Thymus (tissue), 11 donors: Measurements from ENCODE around the gene TRIM34. TPM values are rescaled to one million over a fixed set of nuclear protein-coding genes. Genes with fewer than 3 reads are reported as not detected.
"Not testable (repeated sequence)": the region's sequence is repeated elsewhere in the genome, so short reads cannot be mapped to it uniquely, and the experiment has no call there.

Source experiments
- DNase-seq, 9 donors: peaks; one replicate each; pipeline ENCODE4 v3.0.0-alpha.2; 2013; ENCODE audit warnings: low spot score in 9 of 9, low read depth in 6 of 9, missing footprints in 1 of 9
- H3K27ac ChIP-seq, 2 donors: one replicate each; pipeline ENCODE4 v1.5.1; 2013; ENCODE audit warnings: control low read depth in 1 of 2, low read depth in 1 of 2, low read length in 1 of 2, mild to moderate bottlenecking in 1 of 2, moderate library complexity in 1 of 2
- H3K27me3 ChIP-seq, 2 donors: one replicate each; pipeline ENCODE4 v1.5.1; 2013; ENCODE audit warnings: low read length in 1 of 2; ENCODE audit not compliant: control insufficient read depth in 2 of 2, insufficient read depth in 1 of 2
- H3K36me3 ChIP-seq, 2 donors: one replicate each; pipeline ENCODE4 v1.5.1; 2013; ENCODE audit warnings: low read length in 1 of 2, mild to moderate bottlenecking in 1 of 2, moderate library complexity in 1 of 2; ENCODE audit not compliant: control insufficient read depth in 2 of 2, insufficient read depth in 2 of 2
- H3K4me1 ChIP-seq, 2 donors: one replicate each; pipeline ENCODE4 v1.5.1; 2013; ENCODE audit warnings: low read length in 2 of 2; ENCODE audit not compliant: control insufficient read depth in 2 of 2, insufficient read depth in 2 of 2
- H3K4me3 ChIP-seq, 2 donors: one replicate each; pipeline ENCODE4 v1.5.1; 2013; ENCODE audit warnings: low read length in 2 of 2, control low read depth in 1 of 2, mild to moderate bottlenecking in 1 of 2
- H3K9me3 ChIP-seq, 2 donors: one replicate each; pipeline ENCODE4 v1.5.1; 2013; ENCODE audit warnings: low read length in 1 of 2, mild to moderate bottlenecking in 1 of 2; ENCODE audit not compliant: control insufficient read depth in 2 of 2, insufficient read depth in 1 of 2
- WGBS: extraction: QIAGEN DNeasy Blood & Tissue Kit; methylation state at CpG from one replicate; pipeline ENCODE4 v1.1.7; 2013; 5-methylcytosine and 5-hydroxymethylcytosine counted together
- polyA plus RNA-seq: library from polyadenylated mRNA; stranded (reverse); fragments of 200-250 nt; gene quantifications from one replicate; pipeline ENCODE4 v1.2.3, GENCODE V29; 2013
- total RNA-seq: library from RNA; stranded (reverse); fragments of 120-200 nt; gene quantifications from one replicate; pipeline ENCODE4 v1.2.4, GENCODE V29; 2013
- donor health status: healthy.

The TRIM34 gene
- total and polyA plus RNA-seq, 2 donors = 8.0 to 15.0 TPM

DNA sequence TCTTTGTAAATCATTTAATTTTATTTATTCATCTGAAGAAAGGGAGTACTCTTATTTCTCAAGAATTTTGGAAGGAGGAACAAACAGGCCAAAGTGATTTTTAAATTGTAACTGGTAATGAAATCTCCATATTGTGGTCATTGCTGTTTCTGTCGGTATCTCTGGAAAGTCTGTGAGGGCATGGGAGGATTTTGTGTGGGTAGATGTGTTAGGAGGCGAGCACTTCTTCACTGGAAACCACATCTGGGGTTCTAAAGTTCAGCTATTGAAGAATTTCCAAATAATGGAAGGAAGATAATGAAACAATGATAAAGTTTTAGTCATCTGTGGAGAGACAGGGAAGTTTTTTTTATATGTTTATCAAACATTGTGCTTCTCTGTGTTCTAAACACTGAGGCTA lies 6.6 kb downstream of the TRIM34 start:
- WGBS = 96% methylated on average over 2 of the region's 2 CpGs
- no peak for DNase-seq
- no peak overlapping the region for H3K27ac ChIP-seq
- H3K4me3 ChIP-seq = no peak overlapping the region
- H3K36me3 ChIP-seq = peaks cover 0 to 9% of the 10 kb centered on the region in 2 donors
- H3K27me3 ChIP-seq = no peaks in the 10 kb centered on the region
- no peaks in the 10 kb centered on the region for H3K4me1 ChIP-seq
- no peaks in the 10 kb centered on the region for H3K9me3 ChIP-seq

DNA sequence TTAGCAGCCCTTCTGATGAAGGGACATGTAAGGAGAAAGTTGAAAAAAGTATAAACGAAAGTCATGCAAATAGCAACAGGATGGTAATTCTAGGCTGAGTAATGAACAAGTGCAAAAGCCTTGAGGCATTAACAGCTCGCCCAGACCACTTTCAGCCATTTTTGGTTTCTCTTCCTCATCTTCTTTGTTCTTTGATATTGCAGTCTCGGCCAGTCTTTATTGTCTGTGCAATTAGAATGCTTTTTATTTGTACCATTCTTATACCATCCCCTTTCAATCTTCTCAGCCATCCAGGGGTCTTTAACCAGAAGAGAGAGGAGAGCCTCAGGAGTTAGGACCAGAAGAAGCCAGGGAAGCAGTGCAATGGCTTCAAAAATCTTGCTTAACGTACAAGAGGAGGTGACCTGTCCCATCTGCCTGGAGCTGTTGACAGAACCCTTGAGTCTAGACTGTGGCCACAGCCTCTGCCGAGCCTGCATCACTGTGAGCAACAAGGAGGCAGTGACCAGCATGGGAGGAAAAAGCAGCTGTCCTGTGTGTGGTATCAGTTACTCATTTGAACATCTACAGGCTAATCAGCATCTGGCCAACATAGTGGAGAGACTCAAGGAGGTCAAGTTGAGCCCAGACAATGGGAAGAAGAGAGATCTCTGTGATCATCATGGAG lies 7.3 kb downstream of the TRIM34 start:
- no peak for DNase-seq
- H3K4me1 ChIP-seq = no peaks in the 10 kb centered on the region
- no peaks in the 10 kb centered on the region for H3K9me3 ChIP-seq
- no peak overlapping the region for H3K27ac ChIP-seq
- no peak overlapping the region for H3K4me3 ChIP-seq
- 95% methylated on average over 5 of the region's 5 CpGs for WGBS
- no peaks in the 10 kb centered on the region for H3K27me3 ChIP-seq
- H3K36me3 ChIP-seq = peaks cover 0 to 9% of the 10 kb centered on the region in 2 donors

DNA sequence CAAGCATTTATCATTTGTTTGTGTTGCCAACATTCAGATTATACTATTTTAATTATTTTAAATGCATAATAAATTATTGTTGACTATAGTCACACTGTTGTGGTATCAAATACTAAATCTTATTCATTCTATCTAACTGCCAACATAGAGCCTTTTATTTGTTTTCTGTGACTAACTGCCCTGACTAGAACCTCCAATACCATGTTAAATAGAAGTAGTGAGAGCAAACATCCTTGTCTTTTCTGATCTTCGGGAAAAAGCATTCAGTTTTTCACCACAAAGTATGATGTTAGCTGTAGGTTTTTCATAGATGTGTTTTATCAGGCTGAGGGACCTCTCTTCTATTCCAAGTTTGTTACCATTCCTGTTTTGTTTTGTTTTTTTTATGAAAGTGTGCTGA lies 15.2 kb downstream of the TRIM34 start:
- H3K9me3 ChIP-seq = no peaks in the 10 kb centered on the region
- H3K27ac ChIP-seq = no peak overlapping the region
- H3K4me3 ChIP-seq = no peak overlapping the region
- no peaks in the 10 kb centered on the region for H3K27me3 ChIP-seq
- no peaks in the 10 kb centered on the region for H3K4me1 ChIP-seq
- peaks cover 4 to 8% of the 10 kb centered on the region in 2 donors for H3K36me3 ChIP-seq
- DNase-seq = no peak
- 99% methylated on average over 1 of the region's 1 CpG for WGBS

DNA sequence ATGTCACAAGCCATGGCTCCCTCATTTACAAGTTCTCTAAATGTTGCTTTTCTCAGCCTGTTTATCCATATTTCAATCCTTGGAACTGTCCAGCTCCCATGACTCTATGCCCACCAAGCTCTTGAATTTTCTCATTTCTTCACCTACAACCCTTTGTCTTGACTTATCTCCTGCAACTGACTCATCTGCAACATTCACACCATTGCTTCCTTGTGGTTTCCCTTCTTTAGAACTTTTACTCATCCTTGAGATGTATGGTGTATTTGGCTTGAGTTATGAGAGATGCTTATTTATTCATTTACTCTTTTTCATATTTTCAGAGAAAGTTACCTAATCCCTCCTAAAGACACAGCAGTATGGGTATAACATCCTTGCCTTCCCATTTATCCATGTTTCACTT lies 18.8 kb downstream of the TRIM34 start:
- no peaks in the 10 kb centered on the region for H3K9me3 ChIP-seq
- peaks cover 4 to 8% of the 10 kb centered on the region in 2 donors for H3K36me3 ChIP-seq
- H3K4me3 ChIP-seq = no peak overlapping the region
- no peaks in the 10 kb centered on the region for H3K4me1 ChIP-seq
- no peak for DNase-seq
- H3K27ac ChIP-seq = no peak overlapping the region
- H3K27me3 ChIP-seq = no peaks in the 10 kb centered on the region

DNA sequence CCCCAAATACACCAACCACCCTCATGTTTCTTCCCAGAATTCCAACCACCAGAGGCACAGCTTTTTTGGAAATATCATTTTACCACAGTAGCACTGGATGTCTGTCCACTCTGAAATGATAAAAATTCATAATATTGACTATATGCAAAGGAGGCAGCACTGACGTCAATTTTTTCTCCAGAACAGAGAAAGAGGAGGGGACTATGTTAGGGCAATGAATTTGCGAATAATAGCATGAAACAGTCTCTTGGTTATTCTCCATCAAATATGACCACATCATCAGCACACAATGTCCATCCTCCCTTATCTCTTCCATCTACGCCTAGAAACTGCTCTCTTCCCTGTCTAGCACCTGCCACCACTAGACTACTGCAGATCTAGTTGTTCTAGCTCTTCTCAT lies 21.3 kb downstream of the TRIM34 start:
- Histone ChIP-seq H3K9me3 (no peaks in the 10 kb centered on the region), H3K27ac (no peak overlapping the region), H3K36me3 (peaks cover 4 to 8% of the 10 kb centered on the region in 2 donors), H3K27me3 (no peaks in the 10 kb centered on the region), H3K4me3 (no peak overlapping the region), H3K4me1 (no peaks in the 10 kb centered on the region)
- WGBS = over 99% methylated on average over 3 of the region's 3 CpGs
- no peak for DNase-seq

DNA sequence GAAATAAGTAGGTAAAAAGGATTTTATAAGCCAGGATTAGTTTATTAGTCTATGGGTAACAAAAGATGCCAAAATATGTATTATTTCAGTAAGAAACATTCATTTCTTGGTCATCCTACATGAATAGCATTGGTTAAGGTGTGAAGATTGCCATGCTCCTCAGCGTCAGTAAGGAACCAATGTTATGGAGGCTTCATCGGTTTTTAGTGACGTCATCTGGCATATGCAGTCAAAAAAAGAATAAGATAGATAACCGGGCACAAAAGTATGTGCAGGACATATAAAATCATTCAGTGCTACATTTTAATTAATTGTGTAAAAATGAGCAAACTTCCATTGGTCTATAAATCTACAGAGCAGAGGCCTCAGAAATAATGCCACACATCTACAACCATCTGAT lies 30.7 kb downstream of the TRIM34 start:
- Histone ChIP-seq H3K9me3 (peaks cover 0 to 1% of the 10 kb centered on the region in 2 donors), H3K4me3 (no peak overlapping the region), H3K27me3 (no peaks in the 10 kb centered on the region), H3K4me1 (no peaks in the 10 kb centered on the region), H3K27ac (no peak overlapping the region), H3K36me3 (no peaks in the 10 kb centered on the region)
- no peak for DNase-seq
- WGBS = over 99% methylated on average over 4 of the region's 4 CpGs

DNA sequence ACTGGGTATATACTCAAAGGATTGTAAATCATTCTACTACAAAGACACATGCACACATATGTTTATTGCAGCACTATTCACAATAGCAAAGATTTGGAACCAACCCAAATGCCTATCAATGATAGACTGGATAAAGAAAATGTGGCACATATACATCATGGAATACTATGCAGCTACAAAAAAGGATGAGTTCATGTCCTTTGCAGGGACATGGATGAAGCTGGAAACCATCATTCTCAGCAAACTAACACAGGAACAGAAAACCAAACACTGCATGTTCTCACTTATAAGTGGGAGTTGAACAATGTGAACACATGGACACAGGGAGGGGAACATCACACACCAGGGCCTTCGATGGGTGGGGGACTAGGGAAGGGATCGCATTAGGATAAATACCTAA lies 32.2 kb downstream of the TRIM34 start:
- not testable (repeated sequence) for H3K9me3 ChIP-seq, H3K4me3 ChIP-seq, H3K4me1 ChIP-seq, H3K36me3 ChIP-seq, H3K27ac ChIP-seq, DNase-seq, H3K27me3 ChIP-seq
- WGBS = 99% methylated on average over 2 of the region's 2 CpGs

DNA sequence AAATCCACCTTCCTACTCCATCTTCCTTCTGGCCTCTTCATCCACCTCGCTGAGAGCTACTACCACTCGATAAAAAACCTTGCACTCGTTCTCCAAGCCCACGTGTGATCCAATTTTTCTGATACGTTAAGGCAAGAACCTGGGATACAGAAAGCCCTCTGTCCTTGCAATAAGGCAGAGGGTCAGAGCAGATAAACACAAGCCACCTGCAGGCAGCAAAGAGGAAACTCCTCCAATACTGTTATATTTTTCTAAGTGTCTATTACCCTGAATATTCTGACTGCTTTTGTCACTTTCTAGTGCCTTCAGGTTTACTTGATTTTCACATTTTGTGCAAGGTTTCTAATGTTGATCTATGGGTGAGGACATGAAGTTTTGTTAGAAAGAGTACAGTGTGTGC lies 33.5 kb downstream of the TRIM34 start:
- Histone ChIP-seq H3K4me1 (no peaks in the 10 kb centered on the region), H3K36me3 (peaks cover 0 to 8% of the 10 kb centered on the region in 2 donors), H3K27me3 (no peaks in the 10 kb centered on the region), H3K4me3 (no peak overlapping the region), H3K27ac (no peak overlapping the region), H3K9me3 (peaks cover 0 to 1% of the 10 kb centered on the region in 2 donors)
- DNase-seq = no peak
- 97% methylated on average over 5 of the region's 5 CpGs for WGBS

DNA sequence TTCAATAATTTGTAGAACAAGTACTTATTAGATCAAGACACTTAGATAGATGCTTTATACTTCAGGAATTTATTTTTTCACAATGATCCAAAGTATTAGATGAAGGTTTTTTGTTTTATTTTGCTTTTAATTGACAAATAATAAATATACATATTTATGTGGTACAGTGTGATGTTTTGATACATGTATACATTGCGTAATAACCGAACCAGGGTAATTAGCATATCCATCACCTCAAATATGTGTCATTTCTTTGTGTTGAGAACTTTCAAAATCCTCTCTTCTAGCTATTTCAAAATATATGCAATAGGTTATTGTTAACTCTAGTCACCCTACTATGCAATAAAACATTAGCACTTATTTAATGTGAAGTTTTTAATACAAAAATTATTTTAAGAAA lies 38.7 kb downstream of the TRIM34 start:
- DNase-seq = no peak
- no peaks in the 10 kb centered on the region for H3K9me3 ChIP-seq
- H3K4me1 ChIP-seq = no peaks in the 10 kb centered on the region
- H3K27ac ChIP-seq = no peak overlapping the region
- peaks cover 10 to 26% of the 10 kb centered on the region in 2 donors for H3K36me3 ChIP-seq
- H3K4me3 ChIP-seq = no peak overlapping the region
- WGBS = 98% methylated on average over 2 of the region's 2 CpGs
- no peaks in the 10 kb centered on the region for H3K27me3 ChIP-seq
